HepG2 (cell line): ENCODE data around the gene PCBD2. TPM values are rescaled to one million over a fixed set of nuclear protein-coding genes. Genes with fewer than 3 reads are reported as not detected.
A peak's percentile ranks its signal among the peaks of the same experiment; 100 is the strongest.

Experiments used
- ATAC-seq: fragments of 200-7000 bp; cut with Tn5 transposase; 3 replicates; pipeline ENCODE4 v1.9.1; 2020; ENCODE audit warnings: mild to moderate bottlenecking, moderate library complexity
- BruUV-seq: library from RNA; stranded (reverse); fragments of 400-500 nt; replicated peaks from 2 replicates; lab custom pipeline; 2021; lab: Mats Ljungman, UMichigan
- CTCF ChIA-PET: fragments of 300-600 bp; formaldehyde crosslinking; extraction: SDS; loops from one replicate; lab custom pipeline; 2021; ENCODE audit warnings: low total read pairs, inconsistent platforms, low intra/inter-chr PET ratio; lab: Yijun Ruan, JAX
- POLR2A ChIA-PET: fragments of 350-600 bp; sonication (Branson Sonifier 250); formaldehyde crosslinking; loops from one replicate; lab custom pipeline; 2020; ENCODE audit warnings: antibody characterized with exemption, inconsistent platforms; lab: Yijun Ruan, JAX
- DNase-seq: peaks from one replicate; pipeline ENCODE4 v3.0.0-alpha.2; 2015; ENCODE audit warnings: low spot score
- FAIRE-seq: peaks from 3 replicates; lab custom pipeline; 2011; peaks lifted over from hg19 to GRCh38; lab: Jason Lieb, UNC
- H2AFZ ChIP-seq: one replicate; pipeline ENCODE4 v1.6.1; 2011; ENCODE audit warnings: low read length, inconsistent platforms
- H3K27ac ChIP-seq: fragments of 300-600 bp; 3 replicates; pipeline ENCODE4 v1.8.0; 2011; ENCODE audit warnings: mixed run types, mild to moderate bottlenecking, mixed read lengths, low read length, inconsistent platforms; ENCODE audit not compliant: insufficient read depth; ENCODE audit errors: extremely low read length
- H3K27me3 ChIP-seq, 2 experiments: fragments of 200-600 bp in 1 of 2; 2 replicates in 1 of 2; 3 replicates in 1 of 2; pipeline versions ENCODE4 v1.6.0 to v1.8.0; 2011; ENCODE audit warnings: low read length in 2 of 2, mild to moderate bottlenecking in 2 of 2, moderate library complexity in 2 of 2, inconsistent platforms in 1 of 2; ENCODE audit not compliant: insufficient read depth in 2 of 2, control insufficient read depth in 1 of 2
- H3K36me3 ChIP-seq, 2 experiments: fragments of 200-600 bp in 1 of 2; replicated peaks in 1 of 2; 2 replicates in 1 of 2; 3 replicates in 1 of 2; pipeline versions ENCODE4 v1.5.1 to v1.8.0; 2011; ENCODE audit warnings: low read length in 2 of 2, inconsistent platforms in 1 of 2; ENCODE audit not compliant: insufficient read depth in 2 of 2, control insufficient read depth in 1 of 2
- H3K4me1 ChIP-seq: 2 replicates; pipeline ENCODE4 v1.5.1; 2012; ENCODE audit warnings: low read length, inconsistent platforms; ENCODE audit not compliant: insufficient read depth
- H3K4me2 ChIP-seq: 2 replicates; pipeline ENCODE4 v1.6.0; 2011; ENCODE audit warnings: low read depth, low read length, inconsistent platforms
- H3K4me3 ChIP-seq, 3 experiments: fragments of 200-600 bp in 1 of 3; sonication (generic), shearing (Covaris generic) in 1 of 3; replicated peaks in 1 of 3; 2 replicates each; pipeline ENCODE4 v1.5.1; 2011 to 2016; ENCODE audit warnings: low read length in 3 of 3, inconsistent platforms in 2 of 3, low read depth in 2 of 3, mild to moderate bottlenecking in 2 of 3, control low read depth in 1 of 3, mixed read lengths in 1 of 3; ENCODE audit not compliant: insufficient read depth in 1 of 3
- H3K79me2 ChIP-seq: one replicate; pipeline ENCODE4 v1.6.1; 2011; ENCODE audit warnings: low read length, inconsistent platforms; ENCODE audit not compliant: insufficient read depth
- H3K9ac ChIP-seq: 2 replicates; pipeline ENCODE4 v1.6.0; 2011; ENCODE audit warnings: mild to moderate bottlenecking, low read depth, low read length, inconsistent platforms; ENCODE audit not compliant: insufficient read depth
- H3K9me3 ChIP-seq: 2 replicates; pipeline ENCODE4 v1.5.1; 2012; ENCODE audit warnings: mild to moderate bottlenecking, low read length
- H4K20me1 ChIP-seq: 2 replicates; pipeline ENCODE4 v1.6.0; 2011; ENCODE audit warnings: inconsistent platforms, mild to moderate bottlenecking, low read length, moderate library complexity; ENCODE audit not compliant: insufficient read depth
- DZIP1 ChIP-seq: sonication (generic); formaldehyde crosslinking; IDR thresholded peaks from 2 replicates; pipeline ENCODE4 v1.5.0; 2020; ENCODE audit warnings: mild to moderate bottlenecking, missing genetic modification reagents
- HMGXB4 ChIP-seq, 2 experiments: sonication (generic) in 1 of 2; formaldehyde crosslinking in 1 of 2; IDR thresholded peaks; 2 replicates each; pipeline versions ENCODE4 v1.4.0 to v1.6.1; 2018 to 2020; ENCODE audit warnings: missing genetic modification reagents in 2 of 2, borderline replicate concordance in 1 of 2, low read depth in 1 of 2, mild to moderate bottlenecking in 1 of 2, missing biosample characterization in 1 of 2
- KDM2A ChIP-seq: sonication (generic); formaldehyde crosslinking; IDR thresholded peaks from 2 replicates; pipeline ENCODE4 v1.4.0; 2020; ENCODE audit warnings: low read depth, missing genetic modification reagents, borderline replicate concordance
- NFE2L1 ChIP-seq: sonication (generic); formaldehyde crosslinking; IDR thresholded peaks from 2 replicates; pipeline ENCODE4 v1.4.0; 2020; ENCODE audit warnings: missing genetic modification reagents, mild to moderate bottlenecking, borderline replicate concordance
- NFIC ChIP-seq: IDR thresholded peaks from 2 replicates; pipeline ENCODE4 v1.6.1; 2012; ENCODE audit warnings: mild to moderate bottlenecking, low read length, inconsistent platforms
- NR0B2 ChIP-seq: sonication (generic); formaldehyde crosslinking; IDR thresholded peaks from 2 replicates; pipeline ENCODE4 v1.4.0; 2020; ENCODE audit warnings: mild to moderate bottlenecking, missing genetic modification reagents
- NR3C1 ChIP-seq: sonication (generic); formaldehyde crosslinking; IDR thresholded peaks from 2 replicates; pipeline ENCODE4 v1.4.0; 2020; ENCODE audit warnings: missing genetic modification reagents
- ZNF44 ChIP-seq: sonication (generic); formaldehyde crosslinking; IDR thresholded peaks from 2 replicates; pipeline ENCODE4 v1.5.1; 2020; ENCODE audit warnings: mild to moderate bottlenecking, missing genetic modification reagents
- ZNF597 ChIP-seq: sonication (generic); formaldehyde crosslinking; IDR thresholded peaks from 2 replicates; pipeline ENCODE4 v1.5.0; 2020; ENCODE audit warnings: missing genetic modification reagents
- ZNF746 ChIP-seq: sonication (generic); formaldehyde crosslinking; IDR thresholded peaks from 2 replicates; pipeline ENCODE4 v1.8.0; 2022; ENCODE audit warnings: mild to moderate bottlenecking, missing genetic modification reagents
- WGBS: methylation state at CpG from one replicate; pipeline ENCODE4 v1.1.6; 2017; ENCODE audit warnings: low lambda C conversion rate; 5-methylcytosine and 5-hydroxymethylcytosine counted together
- in situ Hi-C: cut with HindIII; loops from 2 replicates; pipeline ENCODE4 v1.10.0; 2017; ENCODE audit warnings: low pct_unique_long_range_greater_than_20kb; ENCODE audit not compliant: extremely low pct_ligation_motif_present
- intact Hi-C: fragments of 100-400 bp; cut with micrococcal nuclease; formaldehyde crosslinking; loops from one replicate; pipeline ENCODE4 v1.10.0; 2022; ENCODE audit not compliant: unreplicated experiment
- polyA plus RNA-seq, 8 experiments: library from polyadenylated mRNA; depleted of rRNA in 3 of 8; stranded (reverse) in 7 of 8; unstranded in 1 of 8; fragments of >200 nt; fragmentation: Illumina TruSeq in 4 of 8; extraction: Trizol in 4 of 8; gene quantifications; 2 replicates each; pipeline versions ENCODE4 v1.2.1 to v1.2.3, GENCODE V29; 2011 to 2016; ENCODE audit warnings: low read depth in 4 of 8, missing spikeins in 1 of 8, mixed read lengths in 1 of 8; ENCODE audit not compliant: insufficient read depth in 1 of 8
- total RNA-seq, 5 experiments: library from RNA; depleted of rRNA; stranded (reverse); fragments of >200 nt; fragmentation: Illumina TruSeq; extraction: Trizol; gene quantifications; 2 replicates each; pipeline ENCODE4 v1.2.3, GENCODE V29; 2016; ENCODE audit warnings: low read depth in 1 of 5
- TF ChIP-seq, protein P1 (sequence below): sonication (generic); formaldehyde crosslinking; IDR thresholded peaks from 2 replicates; pipeline ENCODE4 v1.5.1; 2020; ENCODE audit warnings: missing genetic modification reagents, mild to moderate bottlenecking, borderline replicate concordance

The PCBD2 gene
- total and polyA plus RNA-seq, 2 of the 13 experiments (the other 11 are each of a cell fraction or from before 2014, with no cell fraction given): 5.5 to 12.0 TPM

DNA sequence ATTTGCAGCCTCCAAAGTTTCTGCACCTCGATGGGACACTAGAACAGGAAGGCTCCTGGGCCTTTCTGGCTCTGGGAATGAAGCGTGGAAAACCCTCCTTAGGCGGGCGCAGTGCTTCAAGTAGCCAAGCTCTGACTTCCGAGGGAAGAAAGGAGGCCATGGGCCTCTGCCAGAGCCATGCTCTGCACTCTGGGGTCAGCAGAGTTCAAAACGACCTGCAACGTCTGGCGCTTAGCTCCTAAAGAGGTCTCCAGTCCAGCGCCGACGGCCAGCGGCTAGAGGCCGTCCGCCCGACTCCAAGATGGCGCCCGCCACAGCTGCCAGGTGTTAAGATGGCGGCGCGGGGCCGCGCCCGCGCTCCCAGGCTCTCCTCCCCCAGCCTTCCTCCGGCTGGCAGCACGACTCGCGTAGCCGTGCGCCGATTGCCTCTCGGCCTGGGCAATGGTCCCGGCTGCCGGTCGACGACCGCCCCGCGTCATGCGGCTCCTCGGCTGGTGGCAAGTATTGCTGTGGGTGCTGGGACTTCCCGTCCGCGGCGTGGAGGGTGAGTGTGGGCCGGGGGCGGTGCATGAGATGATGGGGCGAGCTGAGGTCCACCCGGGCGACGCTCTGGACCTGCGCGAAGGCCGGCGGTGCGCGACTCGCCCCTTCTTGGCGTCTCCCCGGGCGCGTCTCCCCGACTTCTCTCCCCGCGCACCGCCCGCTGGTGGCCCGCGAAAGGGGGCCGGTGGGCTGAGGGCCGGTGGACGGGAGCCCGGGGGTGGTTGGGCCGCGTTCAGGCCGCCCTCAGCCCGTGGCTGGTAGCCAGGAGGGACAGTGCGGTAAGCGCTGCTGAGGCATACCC lies 30.7 kb upstream of the PCBD2 start, which contains the start of gene TXNDC15:
Gene TXNDC15 (plus strand): TSS at position 385 of the 844 bp plus-strand sequence. CDS start 57 bp downstream, at position 442.
- ChIA-PET CTCF (no interaction called here), POLR2A (interaction anchor here (0.7 to 2.3 kb wide), 12 partner anchors 12 to 283 kb away, joined by 3 to 37 read pairs (median 4); partner anchors contain the start of genes C5orf24, CAMLG and PCBD2)
- DNase-seq: peak; percentile 66
- Histone ChIP-seq H3K9ac (peak within 1 kb of the TSS; percentile 94), H3K27ac (peak within 1 kb of the TSS; percentile 84), H3K9me3 (no peaks in the 10 kb centered on the region), H3K27me3 (no peaks in the 10 kb centered on the region; a peak in 1 of 5 replicates), H4K20me1 (no peaks in the 10 kb centered on the region), H3K4me3 (peak within 1 kb of the TSS; percentile 72 to 96 (median 94)), H3K4me1 (peaks cover 31% of the 10 kb centered on the region), H2AFZ (peak within 1 kb of the TSS; percentile 91), H3K36me3 (no peaks in the 10 kb centered on the region; a peak in 1 of 5 replicates), H3K79me2 (peaks cover 25% of the 10 kb centered on the region), H3K4me2 (peak within 1 kb of the TSS; percentile 78)
- TSS peak; percentile 60 for BruUV-seq
- ATAC-seq: peak; percentile 94
- intact Hi-C loops (loop anchor here (2.0 kb wide), 1 partner anchor 31 kb away; the partner anchor contains the start of gene PCBD2), in situ Hi-C loops (no loop called here)
- WGBS: 25% methylated on average over 8 of the region's 79 CpGs
- FAIRE-seq: peak; percentile 15
- TF ChIP-seq KDM2A (CRISPR knock-in tag): peak; percentile 96
- TF ChIP-seq, protein P1, sequence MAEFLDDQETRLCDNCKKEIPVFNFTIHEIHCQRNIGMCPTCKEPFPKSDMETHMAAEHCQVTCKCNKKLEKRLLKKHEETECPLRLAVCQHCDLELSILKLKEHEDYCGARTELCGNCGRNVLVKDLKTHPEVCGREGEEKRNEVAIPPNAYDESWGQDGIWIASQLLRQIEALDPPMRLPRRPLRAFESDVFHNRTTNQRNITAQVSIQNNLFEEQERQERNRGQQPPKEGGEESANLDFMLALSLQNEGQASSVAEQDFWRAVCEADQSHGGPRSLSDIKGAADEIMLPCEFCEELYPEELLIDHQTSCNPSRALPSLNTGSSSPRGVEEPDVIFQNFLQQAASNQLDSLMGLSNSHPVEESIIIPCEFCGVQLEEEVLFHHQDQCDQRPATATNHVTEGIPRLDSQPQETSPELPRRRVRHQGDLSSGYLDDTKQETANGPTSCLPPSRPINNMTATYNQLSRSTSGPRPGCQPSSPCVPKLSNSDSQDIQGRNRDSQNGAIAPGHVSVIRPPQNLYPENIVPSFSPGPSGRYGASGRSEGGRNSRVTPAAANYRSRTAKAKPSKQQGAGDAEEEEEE (CRISPR knock-in tag): no peak
- TF ChIP-seq ZNF44 (CRISPR knock-in tag): 0 out of 2 replicates have a peak, but pooled peaks have one; percentile 21
- peak; percentile 92 to 93 for TF ChIP-seq HMGXB4 (CRISPR knock-in tag; IDR thresholded peaks at IDR 0.05; ENCODE audit: borderline replicate concordance in 1 of 2, low read depth in 1 of 2)
- peak; percentile 70; the same call in 1 of the 2 replicates for TF ChIP-seq ZNF746 (CRISPR knock-in tag)
- TF ChIP-seq DZIP1 (CRISPR knock-in tag): peak; percentile 90
- TF ChIP-seq NR0B2: peak; percentile 89
- no peak; the same call in 1 of the 2 replicates for TF ChIP-seq NFIC
- 0 out of 2 replicates have a peak, but pooled peaks have one; percentile 61 for TF ChIP-seq NFE2L1
- TF ChIP-seq ZNF597 (CRISPR knock-in tag): no peak
- no peak for TF ChIP-seq NR3C1 (CRISPR knock-in tag)
